HG03575 (cell line): ENCODE measurements around the gene NFKBIL1.
"Not testable (repeated sequence)": the region's sequence is repeated elsewhere in the genome, so short reads cannot be mapped to it uniquely, and the experiment has no call there.

ENCODE experiments used
- ATAC-seq: cut with Tn5 transposase; IDR thresholded peaks from one replicate; pipeline ENCODE4 v1.9.1; 2021; ENCODE audit not compliant: unreplicated experiment, insufficient number of reproducible peaks, low FRiP score; ENCODE audit errors: extremely low read depth

The NFKBIL1 gene, protein sequence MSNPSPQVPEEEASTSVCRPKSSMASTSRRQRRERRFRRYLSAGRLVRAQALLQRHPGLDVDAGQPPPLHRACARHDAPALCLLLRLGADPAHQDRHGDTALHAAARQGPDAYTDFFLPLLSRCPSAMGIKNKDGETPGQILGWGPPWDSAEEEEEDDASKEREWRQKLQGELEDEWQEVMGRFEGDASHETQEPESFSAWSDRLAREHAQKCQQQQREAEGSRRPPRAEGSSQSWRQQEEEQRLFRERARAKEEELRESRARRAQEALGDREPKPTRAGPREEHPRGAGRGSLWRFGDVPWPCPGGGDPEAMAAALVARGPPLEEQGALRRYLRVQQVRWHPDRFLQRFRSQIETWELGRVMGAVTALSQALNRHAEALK

DNA sequence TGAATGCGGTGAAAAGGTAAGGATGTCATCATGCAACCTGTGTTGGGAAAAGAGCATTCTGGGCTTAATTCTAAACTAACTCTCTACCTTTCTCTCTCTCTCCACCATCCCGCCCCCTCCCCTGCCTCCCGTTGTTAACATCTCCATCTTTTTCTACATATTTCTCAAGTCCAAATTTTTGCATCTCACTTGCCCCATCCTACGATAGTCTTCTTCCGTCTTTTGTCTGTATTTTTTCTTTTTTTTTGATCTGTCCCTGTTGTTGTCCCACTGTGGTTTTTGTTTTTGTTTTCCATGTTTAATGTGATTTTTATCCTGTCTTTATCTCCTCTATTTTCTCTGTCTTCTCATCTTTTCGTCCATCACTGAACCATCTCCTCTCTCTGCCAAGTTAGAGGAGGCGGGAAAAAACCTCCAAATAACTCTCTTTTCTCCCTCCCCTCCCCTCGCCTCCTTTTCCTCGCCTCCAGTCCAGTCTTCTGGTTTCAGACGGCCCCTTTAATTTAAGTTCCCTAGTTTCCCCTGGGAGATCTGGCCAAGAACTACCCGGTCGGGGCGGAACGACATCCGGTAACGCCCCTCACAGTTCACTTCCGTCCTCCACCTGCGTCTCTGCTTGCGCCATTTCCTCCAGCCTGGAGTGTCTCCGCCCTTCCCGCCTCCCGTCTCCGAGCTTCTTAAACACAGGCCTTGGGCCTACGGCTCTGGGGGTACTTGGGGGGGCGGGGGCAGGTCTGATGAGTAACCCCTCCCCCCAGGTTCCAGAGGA is at the start of gene NFKBIL1:
TSS of gene NFKBIL1 (plus strand) at position 651 of the 769 bp plus-strand sequence. CDS start at position 738, 87 bp downstream.
- no peak for ATAC-seq

DNA sequence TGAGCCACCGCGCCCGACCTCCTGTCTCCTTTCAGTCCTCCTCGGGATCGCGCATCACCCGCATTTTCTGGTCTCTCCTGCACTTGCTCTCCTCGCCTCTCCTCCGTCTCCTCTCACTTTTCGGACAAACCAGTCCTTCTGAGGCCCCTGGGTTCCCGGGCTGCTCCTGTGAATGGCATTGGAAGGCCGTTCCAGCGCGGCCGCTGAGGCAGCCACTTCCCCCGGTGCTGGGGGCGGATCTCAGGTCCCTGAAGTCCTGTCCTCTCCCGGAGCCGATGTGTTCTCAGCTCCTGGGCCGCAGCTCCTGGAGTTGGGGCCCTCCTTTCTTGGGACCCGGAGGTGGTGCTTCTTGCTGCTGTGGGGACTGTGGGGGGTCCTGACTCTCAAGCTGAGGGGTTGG is 48.7 kb upstream of the NFKBIL1 start:
- ATAC-seq = no peak

- not testable (repeated sequence) for ATAC-seq
Observed at GRCh38 chr6:31499648-31500047, 47.8 kb upstream of the NFKBIL1 start.

GRCh38 chr6:31502586-31502985 is 44.8 kb upstream of the NFKBIL1 start:
- no peak for ATAC-seq

GRCh38 chr6:31509036-31509435 is 38.4 kb upstream of the NFKBIL1 start:
- not testable (repeated sequence) for ATAC-seq

DNA sequence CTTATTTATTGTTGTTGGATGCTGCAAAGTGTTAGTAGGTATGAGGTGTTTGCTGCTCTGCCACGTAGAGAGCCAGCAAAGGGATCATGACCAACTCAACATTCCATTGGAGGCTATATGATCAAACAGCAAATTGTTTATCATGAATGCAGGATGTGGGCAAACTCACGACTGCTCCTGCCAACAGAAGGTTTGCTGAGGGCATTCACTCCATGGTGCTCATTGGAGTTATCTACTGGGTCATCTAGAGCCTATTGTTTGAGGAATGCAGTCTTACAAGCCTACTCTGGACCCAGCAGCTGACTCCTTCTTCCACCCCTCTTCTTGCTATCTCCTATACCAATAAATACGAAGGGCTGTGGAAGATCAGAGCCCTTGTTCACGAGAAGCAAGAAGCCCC is 37.4 kb upstream of the NFKBIL1 start:
- ATAC-seq = no peak

DNA sequence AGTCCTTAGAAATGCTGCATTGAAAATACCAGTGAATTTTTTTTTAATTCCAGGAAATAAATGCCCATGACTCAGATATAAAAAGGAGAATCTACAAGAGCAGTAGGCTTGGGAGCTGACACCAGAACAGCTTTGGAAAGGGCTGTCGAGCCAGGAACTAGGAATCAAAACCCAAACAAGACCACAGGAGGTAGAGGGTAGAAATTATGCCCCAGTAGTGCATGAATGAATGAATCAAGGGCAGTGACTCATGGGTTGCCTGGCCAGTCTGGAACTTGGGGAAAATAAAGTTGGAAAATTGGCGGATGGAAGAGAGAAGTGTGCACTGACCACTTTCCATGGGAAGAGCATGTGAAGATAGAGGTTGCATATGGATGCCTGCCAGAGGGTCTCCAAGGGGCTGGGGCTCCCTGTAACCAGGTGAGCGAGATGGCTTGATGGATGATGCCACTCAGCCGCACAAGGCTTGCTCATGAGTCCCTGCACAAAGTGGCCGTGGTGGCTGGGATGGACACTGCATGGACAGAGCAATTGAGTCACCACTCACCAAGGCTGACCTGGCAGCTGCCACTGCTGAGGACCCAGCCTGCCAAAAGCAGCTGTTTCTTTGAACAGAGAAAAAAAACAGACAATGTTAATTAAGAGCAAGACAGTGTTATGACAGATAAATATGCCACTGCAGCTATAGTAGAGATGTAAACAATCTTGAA is 33.8 kb upstream of the NFKBIL1 start:
- ATAC-seq = no peak

GRCh38 chr6:31521835-31522234 is 25.6 kb upstream of the NFKBIL1 start:
- no peak for ATAC-seq

- ATAC-seq = no peak
Observed at GRCh38 chr6:31525553-31525931, 21.9 kb upstream of the NFKBIL1 start.

- no peak for ATAC-seq
Observed at GRCh38 chr6:31525932-31526591, 21.3 kb upstream of the NFKBIL1 start.

DNA sequence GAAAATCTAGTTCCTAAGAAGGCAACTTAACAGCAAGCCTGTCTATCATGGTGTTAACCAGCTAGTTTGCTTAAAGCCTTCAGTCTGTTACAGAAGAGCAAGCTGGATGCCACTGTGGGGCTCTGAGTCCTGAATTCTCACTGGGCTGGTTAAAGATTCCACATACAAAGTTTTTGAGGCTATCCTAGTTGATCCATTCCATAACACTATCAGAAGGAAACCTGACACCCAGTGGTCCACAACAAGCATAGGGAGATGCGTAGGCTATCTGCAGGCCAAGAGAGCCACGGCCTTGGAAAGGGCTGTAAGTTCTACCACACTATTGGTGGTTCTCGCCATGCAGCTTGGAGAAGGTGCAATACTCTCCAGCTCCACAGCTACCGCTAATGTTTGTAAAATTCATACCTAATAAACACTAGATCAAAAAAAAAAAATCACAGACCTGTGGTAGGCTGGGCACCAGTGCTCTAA is 19.1 kb upstream of the NFKBIL1 start:
- ATAC-seq = no peak

GRCh38 chr6:31528821-31529328 is 18.5 kb upstream of the NFKBIL1 start, which contains the start of gene MCCD1:
MCCD1 (plus strand) TSS chr6:31528962; CDS start chr6:31529015, 53 bp downstream.
- ATAC-seq = no peak

GRCh38 chr6:31529329-31530150 is 17.9 kb upstream of the NFKBIL1 start:
- ATAC-seq = no peak

DNA sequence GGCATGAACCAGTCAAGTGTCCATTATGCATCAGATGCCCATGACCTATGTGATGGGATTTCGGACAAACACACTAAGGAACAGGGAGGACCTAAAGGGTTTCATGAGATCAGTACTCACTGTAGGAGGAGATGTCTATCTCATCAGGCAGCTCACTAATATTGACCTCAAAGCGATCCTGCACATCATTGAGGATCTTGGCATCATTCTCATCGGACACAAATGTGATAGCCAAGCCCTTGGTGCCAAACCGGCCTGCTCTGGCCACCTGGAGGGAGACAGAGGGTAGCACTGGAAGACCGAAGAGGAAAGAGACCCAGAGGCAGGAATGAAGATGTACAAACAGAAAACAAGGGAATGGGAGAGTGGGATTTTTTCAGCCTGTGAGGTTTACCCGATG is 16.7 kb upstream of the NFKBIL1 start:
- no peak for ATAC-seq

DNA sequence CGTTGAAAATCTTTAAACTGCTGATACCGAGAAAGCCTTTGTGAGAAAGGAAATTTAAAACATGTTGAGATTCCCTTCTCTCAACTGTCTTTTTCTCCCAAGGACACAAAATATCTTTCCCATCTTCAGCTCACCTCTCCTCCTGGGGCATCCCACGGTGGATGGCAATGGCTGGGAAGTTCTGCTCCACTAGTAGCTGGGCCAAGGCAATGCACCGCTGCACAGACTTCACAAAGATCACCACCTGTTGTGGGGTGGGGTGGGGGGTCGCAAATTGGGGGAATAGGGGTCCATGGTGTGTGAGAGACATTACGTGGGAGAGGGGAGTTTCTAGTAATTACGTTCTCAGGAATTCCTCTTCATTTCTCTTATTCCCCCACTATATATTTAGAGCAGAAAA is 16.2 kb upstream of the NFKBIL1 start:
- no peak for ATAC-seq

GRCh38 chr6:31531771-31532643 is 15.4 kb upstream of the NFKBIL1 start:
- ATAC-seq = no peak
